Stimulated activated CD4-positive, alpha-beta T cell treated with anti-CD3 and anti-CD28 coated beads, TNF-alpha, amount 100 ng/mL, for 48 hours (primary cell): ENCODE results near the gene ITPR1.

Experiments
- DNase-seq, 3 donors: peaks; one replicate each; pipeline ENCODE4 v3.0.0-alpha.2; 2020; ENCODE audit warnings: low read depth in 3 of 3

Gene ITPR1

DNA sequence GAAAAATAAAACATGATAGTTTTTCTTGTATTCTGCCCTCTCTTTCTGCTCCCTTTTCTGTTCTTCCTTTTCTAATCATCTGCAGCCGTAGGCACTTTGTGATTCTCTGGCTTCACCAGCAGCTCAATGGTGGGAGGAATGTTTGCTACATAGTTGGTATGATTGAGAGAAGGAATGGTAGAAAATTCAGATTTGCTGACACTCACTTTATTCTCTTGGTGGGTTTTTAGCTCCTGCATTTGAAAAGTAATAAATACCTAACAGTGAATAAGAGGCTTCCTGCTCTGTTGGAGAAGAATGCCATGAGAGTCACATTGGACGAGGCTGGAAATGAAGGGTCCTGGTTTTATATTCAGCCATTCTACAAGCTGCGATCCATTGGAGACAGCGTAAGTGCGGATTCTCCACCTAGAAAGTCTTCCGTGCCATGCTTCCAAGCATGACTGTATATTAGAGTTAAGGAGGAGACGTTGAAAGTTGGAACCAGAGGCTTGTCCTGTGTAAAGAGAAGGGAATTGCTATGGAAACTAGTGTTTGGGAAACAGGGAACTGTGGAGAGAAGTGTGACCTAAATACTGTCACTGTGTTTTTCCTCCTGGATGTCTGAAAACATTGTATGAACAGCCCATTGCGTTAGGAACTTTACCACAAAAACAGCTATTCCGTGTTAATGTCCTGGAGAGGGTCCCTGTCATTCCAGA is 148.9 kb downstream of the ITPR1 start:
- DNase-seq = no peak

DNA sequence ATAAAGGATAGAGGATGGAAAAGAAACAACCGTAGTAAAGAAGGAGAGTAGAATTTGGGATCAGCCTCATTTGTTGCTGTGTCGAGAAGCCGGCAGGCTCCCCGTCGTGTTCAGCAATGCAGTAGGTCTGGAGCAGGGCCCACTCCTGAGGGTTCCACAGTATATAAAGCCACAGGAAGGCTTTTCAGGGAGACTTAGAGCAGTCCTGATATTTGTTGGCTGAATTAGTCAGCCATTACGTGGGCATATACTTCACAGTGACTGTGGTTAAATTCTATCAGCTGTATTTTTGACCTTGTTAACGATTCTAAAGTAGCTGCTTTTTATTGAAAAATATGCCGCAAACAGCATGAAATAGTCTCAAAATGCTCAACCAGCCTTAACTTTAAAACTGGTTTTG is 149.5 kb downstream of the ITPR1 start:
- DNase-seq = no peak

DNA sequence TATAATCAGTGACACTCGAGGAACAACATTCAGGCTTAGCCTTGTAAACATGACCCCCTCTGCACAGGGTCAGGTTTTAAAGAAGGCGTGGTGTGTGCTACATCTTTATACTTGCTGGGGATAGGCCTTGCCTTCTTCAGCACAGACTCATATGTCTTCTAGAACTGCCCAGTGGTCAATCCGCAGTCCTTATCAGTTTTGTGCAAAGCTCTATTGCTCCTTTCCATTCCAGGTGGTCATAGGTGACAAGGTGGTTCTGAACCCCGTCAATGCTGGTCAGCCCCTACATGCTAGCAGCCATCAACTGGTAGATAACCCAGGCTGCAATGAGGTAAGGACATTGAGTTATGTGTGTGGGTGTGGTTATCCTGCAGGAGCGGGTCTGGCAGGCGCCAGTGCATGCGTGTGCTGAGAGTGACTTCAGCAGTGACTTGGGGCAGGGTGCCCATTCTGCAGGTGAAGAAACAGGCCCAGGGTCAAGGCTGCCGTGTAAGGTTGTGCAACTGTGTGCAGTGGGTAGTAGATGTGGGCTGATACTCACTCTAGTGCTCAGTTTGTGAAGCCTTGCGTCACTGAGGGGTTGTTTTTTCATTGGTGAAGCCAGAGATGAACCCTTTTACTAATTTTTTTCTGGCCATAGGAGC is 150.9 kb downstream of the ITPR1 start:
- DNase-seq = no peak

DNA sequence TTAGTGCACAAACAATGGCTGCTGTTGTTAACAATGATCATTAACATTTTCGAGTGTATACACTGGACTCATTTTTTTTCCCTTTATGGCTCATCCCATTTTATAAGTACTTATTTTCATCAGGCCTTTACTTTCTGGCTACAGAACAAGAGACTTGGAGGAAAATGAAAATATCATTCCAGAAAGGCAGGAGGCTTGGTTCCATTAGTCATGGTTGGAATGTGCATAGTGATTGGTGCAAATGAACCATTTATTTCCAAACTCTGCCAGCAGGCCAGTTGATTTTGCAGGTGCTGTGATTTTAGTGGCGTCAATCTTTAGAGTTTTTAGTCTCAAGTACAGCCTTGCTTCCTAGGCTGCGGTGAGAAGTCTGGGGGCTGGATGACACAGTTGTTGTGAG is 151.8 kb downstream of the ITPR1 start:
- DNase-seq = no peak

DNA sequence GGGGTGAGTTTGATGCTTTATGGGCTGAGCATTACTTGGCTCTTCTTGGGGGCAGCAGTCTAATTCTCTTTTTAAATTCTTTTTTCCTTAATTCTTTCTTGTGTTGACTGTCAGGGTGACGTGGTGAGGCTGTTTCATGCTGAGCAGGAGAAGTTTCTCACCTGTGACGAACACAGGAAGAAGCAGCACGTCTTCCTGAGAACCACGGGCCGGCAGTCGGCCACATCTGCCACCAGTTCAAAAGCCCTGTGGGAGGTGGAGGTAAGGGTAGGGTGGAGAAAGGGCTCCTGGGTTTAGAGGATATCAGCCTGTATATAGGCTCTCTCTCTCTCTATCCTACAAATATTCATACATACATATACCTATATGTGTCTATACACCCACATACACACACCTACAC is 152.3 kb downstream of the ITPR1 start:
- no peak for DNase-seq

DNA sequence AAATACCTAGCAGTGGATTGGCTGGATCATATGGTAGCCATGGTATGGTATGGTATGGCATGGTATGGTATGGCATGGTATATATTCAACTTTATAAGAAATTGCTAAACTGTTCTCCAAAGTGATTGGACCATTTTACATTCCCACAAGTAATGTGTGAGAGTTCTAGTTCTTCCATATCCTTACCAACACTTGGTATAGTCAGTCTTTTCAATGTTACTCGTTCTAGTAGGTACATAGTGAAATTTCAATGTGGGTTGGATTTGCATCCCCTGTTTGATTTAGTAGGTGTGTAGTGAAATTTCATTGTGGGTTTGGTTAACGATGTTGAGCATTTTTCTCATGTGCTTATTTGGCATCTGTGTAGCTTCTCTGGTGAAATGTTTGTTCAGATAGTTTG is 154.3 kb downstream of the ITPR1 start:
- no peak for DNase-seq

DNA sequence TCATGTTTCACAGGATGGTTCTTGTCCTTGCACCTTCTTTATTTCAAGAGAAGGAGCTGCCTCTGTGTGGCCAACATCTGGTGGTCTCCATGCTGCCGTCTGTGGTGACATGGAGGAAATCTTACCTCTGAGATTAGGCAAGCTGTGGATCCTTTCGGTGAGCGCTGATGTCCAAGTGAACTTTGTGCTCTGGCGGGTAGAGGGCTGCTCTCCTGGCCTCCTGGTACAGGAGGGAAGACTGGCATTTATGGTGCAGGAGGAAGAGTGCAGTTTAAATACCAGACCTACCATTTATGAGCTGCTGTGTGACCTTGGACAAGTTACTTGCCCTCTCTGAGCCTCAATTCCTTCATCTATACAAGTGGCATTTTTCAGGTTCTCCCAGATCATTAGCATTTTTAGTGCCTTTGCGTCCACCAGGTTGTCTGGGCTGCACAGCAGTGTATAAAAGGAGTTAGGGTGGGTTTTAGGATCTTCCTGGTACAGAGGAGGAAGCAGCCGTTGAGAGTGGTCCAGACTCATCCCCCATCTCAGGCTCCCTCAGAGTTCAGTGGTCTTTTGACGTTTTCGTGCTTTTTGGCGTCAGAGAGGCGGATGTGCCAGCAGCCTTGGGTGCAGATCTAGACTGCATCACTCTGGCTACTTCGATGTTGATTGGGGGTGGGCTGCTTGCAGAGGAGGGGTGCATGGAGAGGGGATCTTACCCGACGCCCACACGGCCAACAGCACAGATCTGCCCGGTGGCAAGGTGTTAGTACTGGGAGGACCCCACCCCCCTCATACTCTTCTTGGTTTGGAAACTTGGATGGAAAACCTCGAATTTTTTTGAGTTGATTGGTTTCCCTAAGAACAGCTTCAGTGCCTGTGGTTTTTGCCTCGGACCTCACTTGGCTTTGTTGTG is 162.2 kb downstream of the ITPR1 start:
- no peak for DNase-seq

DNA sequence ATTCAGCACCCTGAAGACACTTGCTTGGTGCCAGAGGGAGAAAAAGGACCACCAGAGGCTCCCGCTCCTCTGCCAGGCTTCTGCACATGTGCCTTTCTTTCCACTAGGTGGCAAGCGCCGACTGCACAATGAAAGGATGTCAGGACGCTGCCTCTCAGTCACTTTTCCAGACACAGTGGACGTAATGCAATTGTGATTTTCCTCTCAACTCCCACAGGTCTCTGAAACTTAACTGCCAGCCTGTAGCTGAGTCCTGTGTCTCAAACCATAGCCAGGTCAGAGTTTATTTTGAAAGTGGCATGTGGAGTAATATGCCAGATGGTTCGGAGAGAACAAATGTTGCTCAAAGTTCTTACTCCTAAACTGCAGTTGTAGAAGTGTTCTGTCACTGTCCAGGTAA is 162.9 kb downstream of the ITPR1 start:
- no peak for DNase-seq

DNA sequence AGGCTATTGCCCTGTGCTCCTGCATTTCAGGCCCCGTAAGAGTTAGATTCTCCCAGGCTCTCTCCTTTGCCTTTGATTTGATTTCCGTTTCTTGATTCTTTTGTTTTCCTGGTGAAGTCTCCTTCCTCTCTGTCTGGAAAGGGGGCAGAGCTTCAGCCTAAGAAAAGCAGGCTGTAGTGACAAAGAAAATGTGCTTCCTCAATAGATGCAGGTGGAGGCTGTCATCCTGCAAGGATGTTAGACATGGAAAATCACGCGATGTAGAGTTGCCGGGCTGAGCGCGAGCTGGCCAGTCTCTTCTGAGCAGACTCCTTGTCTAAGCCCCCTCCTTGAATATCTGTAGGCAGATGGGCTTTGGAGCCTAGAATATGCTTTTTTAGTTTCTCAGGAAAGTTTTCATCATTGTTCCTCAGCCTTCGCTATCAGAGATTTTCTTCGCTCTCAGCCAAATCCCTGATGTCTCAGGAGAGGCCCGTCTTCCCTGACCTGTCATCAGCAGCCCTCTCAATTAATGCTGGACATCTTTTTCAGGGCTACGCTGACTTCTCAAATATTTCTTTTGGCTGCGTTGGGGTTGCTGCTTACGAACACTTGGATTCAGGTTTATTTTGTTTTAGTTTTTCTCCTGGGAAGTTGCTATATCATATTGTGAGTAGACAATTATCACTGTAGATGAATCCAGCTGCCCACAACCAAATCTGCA is 163.6 kb downstream of the ITPR1 start:
- DNase-seq = no peak

DNA sequence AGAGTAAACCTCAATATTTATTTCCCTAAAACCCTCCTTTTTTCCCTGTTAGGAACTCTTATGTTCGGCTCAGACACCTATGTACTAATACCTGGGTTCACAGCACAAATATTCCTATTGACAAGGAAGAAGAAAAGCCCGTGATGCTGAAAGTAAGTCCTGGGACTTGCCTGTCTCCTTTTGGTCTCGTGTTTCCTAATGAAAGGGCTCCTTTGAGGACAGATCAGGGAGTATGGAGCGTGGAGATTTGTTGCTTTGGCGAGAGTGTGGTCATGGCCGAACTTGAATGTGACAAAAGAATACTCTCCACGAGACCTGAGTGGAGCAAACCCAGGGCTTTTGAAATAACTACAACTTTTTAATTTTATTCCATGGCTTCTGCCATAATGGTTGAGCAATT is 167.8 kb downstream of the ITPR1 start:
- DNase-seq = no peak

DNA sequence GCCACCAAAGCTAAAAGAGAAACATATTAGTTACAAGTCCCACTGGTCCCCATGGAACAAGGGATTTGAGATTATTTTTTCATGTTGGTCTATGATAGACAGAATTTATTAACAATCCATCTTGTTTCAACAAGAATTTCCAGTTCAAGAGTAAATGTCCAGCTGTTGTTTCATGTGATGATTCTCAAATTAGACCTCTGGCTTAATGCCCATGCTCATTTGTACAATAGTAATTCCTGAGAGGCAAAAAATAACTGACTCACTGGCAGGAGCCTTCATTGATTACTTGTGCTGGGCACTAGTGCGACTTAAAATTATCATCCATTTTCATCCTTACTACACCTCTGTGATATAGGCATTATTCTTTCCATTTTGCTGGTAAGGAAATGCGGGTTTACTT is 171.3 kb downstream of the ITPR1 start:
- DNase-seq = no peak

DNA sequence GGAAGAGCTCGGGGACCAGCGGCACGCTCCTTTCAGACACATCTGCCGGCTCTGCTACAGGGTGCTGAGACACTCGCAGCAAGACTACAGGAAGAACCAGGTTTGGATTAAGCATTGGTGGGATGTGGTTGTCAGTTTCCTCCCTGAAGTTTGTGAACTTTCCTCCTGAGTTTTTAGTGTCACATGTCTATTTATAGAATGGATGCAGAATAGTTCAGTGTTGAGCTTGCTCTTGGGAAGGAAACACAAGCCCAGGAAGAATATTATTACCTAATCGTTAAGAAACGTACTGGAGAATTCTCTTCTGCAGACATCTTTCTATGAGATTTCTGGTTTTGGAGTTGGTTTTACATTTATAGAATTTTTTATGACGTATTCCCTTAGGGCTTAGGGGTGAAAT is 172.0 kb downstream of the ITPR1 start:
- DNase-seq = no peak

DNA sequence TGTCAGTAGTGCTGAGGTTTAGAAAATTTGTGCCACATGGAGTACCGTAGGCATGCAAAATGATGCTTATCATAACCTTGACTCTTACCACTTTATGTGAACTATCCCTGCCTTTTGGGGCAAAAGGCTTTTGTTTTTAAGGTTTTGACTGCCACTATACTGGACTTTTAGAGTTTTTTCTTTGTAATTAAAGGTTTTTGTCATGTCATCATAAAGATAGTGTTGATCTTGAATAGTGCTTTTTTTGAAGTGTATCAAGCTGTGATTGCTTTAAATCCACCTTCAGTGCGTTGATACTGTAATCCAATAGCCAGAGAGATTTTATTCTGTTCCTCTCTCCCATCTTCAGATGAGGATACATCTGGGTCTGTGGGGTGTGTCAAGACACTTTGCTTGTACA is 172.9 kb downstream of the ITPR1 start:
- DNase-seq = no peak

DNA sequence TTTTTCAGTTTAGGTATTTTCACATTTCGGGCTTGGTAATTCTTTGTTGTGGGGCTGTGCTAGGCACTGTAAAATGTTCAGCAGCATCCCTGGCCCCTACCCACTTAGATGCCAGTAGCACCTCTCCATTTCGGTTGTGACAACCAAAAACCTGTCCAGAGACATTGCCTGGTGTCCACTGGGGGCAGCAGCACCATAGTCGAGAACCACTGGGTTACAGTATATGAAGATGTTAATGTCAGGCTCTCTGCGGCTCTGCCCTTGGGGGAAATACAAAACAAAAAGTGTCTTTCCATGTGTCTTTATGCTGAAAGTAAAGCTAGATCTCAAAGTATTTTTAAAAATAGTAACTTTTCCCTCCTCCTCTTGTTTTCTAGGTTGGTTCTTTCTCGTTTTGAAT is 177.2 kb downstream of the ITPR1 start:
- no peak for DNase-seq

DNA sequence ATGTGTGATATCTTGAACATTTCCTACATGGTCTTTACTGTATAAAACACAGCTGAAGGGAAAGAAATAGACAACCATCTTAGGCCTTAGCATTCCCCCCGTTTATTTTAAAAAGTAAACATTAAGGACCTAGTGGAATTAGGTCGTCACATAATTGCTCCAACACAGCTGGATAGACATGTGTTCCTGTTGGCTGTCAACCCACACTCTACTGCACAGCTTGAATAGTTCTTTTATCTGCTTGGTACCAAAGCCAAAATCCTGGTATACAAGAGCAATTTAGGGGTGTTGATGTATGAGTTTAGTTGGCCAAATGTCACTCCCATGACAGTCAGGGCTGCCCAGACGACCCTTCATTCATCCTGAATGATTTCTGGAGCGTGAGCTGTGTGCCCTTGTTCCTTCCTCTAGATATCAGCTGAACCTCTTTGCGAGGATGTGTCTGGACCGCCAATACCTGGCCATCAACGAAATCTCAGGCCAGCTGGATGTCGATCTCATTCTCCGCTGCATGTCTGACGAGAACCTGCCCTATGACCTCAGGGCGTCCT is 179.7 kb downstream of the ITPR1 start:
- no peak for DNase-seq

DNA sequence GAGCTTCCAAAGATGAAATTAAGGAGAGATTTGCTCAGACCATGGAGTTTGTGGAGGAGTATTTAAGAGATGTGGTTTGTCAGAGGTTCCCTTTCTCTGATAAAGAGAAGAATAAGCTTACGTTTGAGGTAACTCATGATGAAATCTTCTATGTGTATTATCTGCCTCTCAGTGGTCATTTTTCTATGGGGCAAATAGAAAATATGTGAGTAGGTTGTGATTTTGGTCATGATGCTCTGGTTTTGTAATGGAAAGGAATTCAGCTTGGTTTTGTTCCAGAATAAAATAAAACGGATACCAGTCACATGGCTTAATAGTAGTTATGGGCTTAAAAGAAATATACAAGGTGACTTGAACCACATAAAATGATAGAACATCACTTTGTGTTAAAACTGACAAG is 181.1 kb downstream of the ITPR1 start:
- DNase-seq = no peak

DNA sequence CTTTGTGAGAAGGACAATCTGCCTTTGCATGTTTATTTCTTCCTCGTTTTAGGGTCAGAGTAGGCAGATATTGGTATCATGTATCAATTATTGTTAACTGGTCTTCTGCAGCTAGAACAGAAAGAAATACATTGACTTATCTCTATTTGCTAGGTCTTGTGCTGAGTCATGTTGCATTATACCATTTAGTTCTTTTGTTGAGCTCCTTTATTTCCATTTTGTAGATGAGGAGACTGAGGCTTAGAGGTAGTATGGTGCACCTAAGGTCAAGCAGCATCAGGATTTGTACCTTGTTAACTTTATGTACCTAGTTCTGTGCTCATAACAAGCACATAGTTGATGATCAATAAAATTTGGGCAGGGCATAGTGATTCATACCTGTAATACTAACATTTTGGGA is 182.6 kb downstream of the ITPR1 start:
- DNase-seq = no peak

DNA sequence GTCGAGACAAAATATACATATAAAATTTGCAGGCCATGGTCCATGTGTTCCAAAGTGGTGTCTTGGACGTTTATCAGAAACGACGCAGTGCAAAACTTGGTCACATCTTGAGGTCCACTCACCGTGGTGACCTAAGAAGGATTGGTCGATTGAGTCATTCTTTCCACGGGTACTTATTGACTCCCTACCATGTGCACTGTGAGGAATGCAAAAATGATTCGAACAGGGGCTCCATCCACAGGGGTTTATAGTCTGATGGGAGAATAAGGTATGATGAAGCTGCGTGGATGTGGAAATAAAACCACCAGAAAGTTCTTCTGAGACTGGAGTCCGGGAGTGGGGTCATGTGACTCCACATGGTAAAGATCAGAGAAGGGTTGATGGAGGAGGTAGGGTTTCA is 185.2 kb downstream of the ITPR1 start:
- no peak for DNase-seq

DNA sequence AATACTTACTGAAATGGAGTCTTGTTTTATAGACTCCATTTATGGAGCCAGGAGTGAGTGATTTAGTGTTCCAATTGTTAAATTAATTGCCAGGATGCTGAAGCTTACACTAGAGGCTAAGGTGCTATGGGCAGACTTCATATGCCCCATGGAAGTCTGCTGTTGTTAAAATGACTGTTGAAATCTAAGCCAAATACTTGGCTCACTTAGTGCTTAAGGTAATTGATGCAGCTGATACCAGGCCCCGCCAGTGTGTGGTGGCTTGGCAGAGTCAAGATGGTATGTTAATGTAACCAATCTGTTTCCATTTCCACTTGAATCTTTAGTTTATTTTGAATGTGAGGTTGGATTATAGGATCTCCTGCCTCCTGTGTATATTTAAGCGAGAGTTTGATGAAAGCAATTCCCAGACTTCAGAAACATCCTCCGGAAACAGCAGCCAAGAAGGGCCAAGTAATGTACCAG is 187.1 kb downstream of the ITPR1 start:
- no peak for DNase-seq

DNA sequence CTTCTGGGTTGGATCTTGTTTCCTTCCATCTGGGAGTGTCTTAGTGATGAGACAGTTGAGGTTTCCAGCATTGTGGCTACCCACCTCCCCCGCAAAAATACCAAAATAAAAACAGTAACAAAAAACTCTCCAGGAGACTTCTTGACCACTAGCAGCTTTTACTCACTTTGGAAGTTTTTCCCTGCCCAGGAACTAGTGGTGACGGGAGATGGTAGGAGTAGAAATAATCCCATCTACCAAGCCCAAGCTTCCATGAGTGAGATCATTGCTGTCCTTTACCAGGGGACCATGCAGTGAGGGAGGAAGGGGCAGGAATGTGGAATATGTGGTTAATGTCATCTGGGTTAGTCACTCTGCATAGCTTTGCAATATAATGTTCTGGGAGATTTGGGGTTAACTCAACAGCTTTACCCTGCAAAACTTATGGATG is 187.7 kb downstream of the ITPR1 start:
- DNase-seq = no peak

DNA sequence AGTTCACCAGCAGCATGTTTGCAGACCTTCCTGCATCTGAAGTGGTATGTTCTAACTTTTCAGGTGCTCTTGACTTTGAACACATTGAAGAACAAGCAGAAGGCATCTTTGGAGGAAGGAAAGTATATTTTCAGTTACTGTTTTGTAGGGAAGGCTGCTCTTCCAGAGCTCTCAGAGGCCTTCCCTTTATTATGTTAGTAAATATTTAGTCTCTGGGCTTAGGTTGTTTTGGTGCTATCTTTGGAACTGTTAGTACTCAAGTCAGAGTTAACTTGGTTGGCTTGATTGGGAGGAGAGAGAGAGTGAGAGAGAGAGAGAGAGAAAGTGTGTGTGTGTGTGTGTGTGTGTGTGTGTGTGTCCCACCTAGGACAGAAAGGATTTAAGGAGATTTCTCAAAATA is 188.2 kb downstream of the ITPR1 start:
- no peak for DNase-seq

DNA sequence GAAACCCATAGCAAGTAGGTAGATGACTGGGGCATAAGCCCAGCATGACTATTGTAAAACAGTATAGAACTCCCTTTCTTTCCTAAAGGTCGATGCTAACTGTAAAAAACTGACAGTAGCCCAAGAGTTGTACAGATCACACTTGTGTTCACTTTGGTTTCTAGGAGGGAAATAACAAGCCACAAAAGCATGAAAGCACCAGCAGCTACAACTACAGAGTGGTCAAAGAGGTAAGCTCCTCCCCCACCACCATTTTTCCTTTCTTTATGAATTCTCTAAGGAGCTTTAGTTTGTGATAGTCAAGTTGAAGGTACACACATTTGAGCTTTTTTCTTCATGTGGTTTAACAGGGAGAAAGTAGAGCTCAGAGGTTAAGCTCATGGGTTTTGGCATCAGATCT is 191.0 kb downstream of the ITPR1 start:
- DNase-seq = no peak
